Mesothelial cell of epicardium (in vitro differentiated cells): ENCODE data around the gene RPP40. TPM values are rescaled to one million over a fixed set of nuclear protein-coding genes. Genes with fewer than 3 reads are reported as not detected.

Experiments used
- DNase-seq, 2 experiments: peaks; one replicate each; pipeline ENCODE4 v3.0.0; 2021; ENCODE audit warnings: low spot score in 2 of 2; ENCODE audit not compliant: unreplicated experiment in 2 of 2
- H3K27ac Mint-ChIP-seq: 2 replicates; pipeline ENCODE4 v1.8.0; 2021; ENCODE audit warnings: mixed read lengths
- H3K27me3 Mint-ChIP-seq: 2 replicates; pipeline ENCODE4 v1.8.0; 2021; ENCODE audit warnings: low read depth, mixed read lengths
- H3K36me3 Mint-ChIP-seq: 2 replicates; pipeline ENCODE4 v1.8.0; 2021; ENCODE audit warnings: mixed read lengths
- H3K4me1 Mint-ChIP-seq: 2 replicates; pipeline ENCODE4 v1.8.0; 2021; ENCODE audit warnings: mixed read lengths
- H3K4me3 Mint-ChIP-seq: 2 replicates; pipeline ENCODE4 v1.8.0; 2021; ENCODE audit warnings: mild to moderate bottlenecking, moderate library complexity, mixed read lengths
- H3K9me3 Mint-ChIP-seq: 2 replicates; pipeline ENCODE4 v1.8.0; 2021; ENCODE audit warnings: mixed read lengths
- CTCF ChIP-seq: fragments of 200-600 bp; sonication (generic); IDR thresholded peaks from one replicate; pipeline ENCODE4 v1.5.0; 2021; ENCODE audit warnings: antibody characterized with exemption; ENCODE audit not compliant: unreplicated experiment
- total RNA-seq: library from RNA; stranded (reverse); gene quantifications from 3 replicates; pipeline ENCODE4 v1.2.1, GENCODE V29; 2021

The RPP40 gene
- total RNA-seq, 1 donor from 2014 or later = 6.8 TPM

- DNase-seq = no peak
- Mint-ChIP-seq H3K27ac (peak overlapping the region; percentile 72), H3K27me3 (no peaks in the 10 kb centered on the region), H3K4me3 (no peak overlapping the region), H3K36me3 (no peaks in the 10 kb centered on the region), H3K9me3 (no peaks in the 10 kb centered on the region), H3K4me1 (peaks cover 37% of the 10 kb centered on the region)
- no peak for TF ChIP-seq CTCF
Observed at GRCh38 chr6:4970739-4971395, 33.0 kb downstream of the RPP40 start.

DNA sequence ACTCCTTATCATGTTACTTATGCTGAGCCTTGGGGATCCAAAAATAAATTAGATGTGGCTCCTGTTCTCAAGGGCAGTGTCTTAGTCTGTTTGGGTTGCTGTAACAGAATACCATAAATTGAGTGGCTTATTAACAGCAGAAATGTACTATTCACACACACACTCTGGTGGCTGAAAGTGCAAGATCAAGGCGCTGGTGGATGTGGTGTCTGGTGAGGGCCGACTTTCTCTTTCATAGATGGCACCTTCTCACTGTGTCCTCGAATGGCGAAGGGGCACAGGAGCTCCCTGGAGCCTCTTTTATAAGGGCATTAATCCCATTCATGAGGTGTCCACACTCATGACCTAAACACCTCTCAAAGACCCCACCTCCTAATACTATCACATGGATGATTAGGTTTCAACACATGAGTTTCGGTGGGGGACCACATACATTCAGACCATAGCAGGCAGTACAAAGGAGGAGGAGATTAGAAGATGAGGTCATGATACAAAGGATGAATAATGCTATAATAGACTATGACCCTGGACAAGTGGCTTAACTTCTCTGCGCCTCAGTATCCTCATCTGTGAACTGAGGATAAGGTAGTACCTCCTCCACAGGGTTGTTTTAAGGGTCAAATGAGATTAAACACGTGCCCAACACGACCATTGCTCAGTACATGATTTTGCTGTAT, 34.1 kb downstream of the RPP40 start:
- no peak for DNase-seq
- H3K4me1 Mint-ChIP-seq = peaks cover 44% of the 10 kb centered on the region
- peak overlapping the region; percentile 51 for H3K27ac Mint-ChIP-seq
- no peaks in the 10 kb centered on the region for H3K9me3 Mint-ChIP-seq
- no peak overlapping the region for H3K4me3 Mint-ChIP-seq
- no peak for TF ChIP-seq CTCF
- no peaks in the 10 kb centered on the region for H3K36me3 Mint-ChIP-seq
- no peaks in the 10 kb centered on the region for H3K27me3 Mint-ChIP-seq

DNA sequence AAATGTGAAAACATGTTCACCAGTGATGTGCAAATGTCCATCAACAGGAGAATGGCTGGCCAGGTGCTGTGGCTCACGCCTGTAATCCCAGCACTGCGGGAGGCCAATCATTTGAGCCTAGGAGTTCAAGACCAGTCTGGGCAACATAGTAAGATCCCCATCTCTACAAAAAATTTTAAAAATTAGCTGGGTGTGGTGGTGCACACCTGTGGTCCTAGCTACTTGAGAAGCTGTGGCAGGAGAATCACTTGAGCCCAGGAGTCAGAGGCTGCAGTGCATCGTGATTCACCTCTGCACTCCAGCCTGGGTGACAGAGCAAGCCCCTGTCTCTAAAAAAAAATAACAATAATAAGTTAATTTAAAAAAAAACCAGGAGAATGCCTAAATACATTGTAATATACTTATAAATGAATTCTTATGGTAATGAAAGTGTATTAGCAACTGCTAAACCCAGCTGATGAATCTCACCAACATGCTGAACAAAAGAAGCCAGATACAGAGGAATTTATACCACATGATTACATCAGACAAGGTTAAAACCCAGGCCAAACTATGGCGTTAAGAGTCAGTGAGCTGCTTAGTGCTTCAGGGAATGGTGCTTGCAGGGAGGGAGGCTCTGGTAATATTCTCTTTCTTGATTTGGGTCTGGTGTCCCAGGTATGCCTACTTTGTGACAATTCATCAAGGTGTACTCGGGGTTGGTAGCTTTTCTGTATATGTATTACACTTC, 36.4 kb downstream of the RPP40 start:
- Mint-ChIP-seq H3K4me1 (peaks cover 38% of the 10 kb centered on the region), H3K27me3 (no peaks in the 10 kb centered on the region), H3K36me3 (no peaks in the 10 kb centered on the region), H3K9me3 (no peaks in the 10 kb centered on the region), H3K27ac (no peak overlapping the region), H3K4me3 (no peak overlapping the region)
- peak in 1 of 2 experiments; percentile 17 for DNase-seq
- no peak for TF ChIP-seq CTCF

GRCh38 chr6:4965562-4966389, 38.1 kb downstream of the RPP40 start:
- no peak for TF ChIP-seq CTCF
- H3K4me1 Mint-ChIP-seq = peaks cover 32% of the 10 kb centered on the region
- H3K4me3 Mint-ChIP-seq = no peak overlapping the region
- no peaks in the 10 kb centered on the region for H3K36me3 Mint-ChIP-seq
- H3K27me3 Mint-ChIP-seq = no peaks in the 10 kb centered on the region
- H3K27ac Mint-ChIP-seq = no peak overlapping the region
- peaks cover 5% of the 10 kb centered on the region for H3K9me3 Mint-ChIP-seq
- peak in 1 of 2 experiments; percentile 34 for DNase-seq
